Lung (tissue), 12 donors: ENCODE results near the gene MMP23B. TPM values are rescaled to one million over a fixed set of nuclear protein-coding genes. Genes with fewer than 3 reads are reported as not detected.

Source experiments
- ATAC-seq: fragments of 200-7000 bp; cut with Tn5 transposase; one replicate; pipeline ENCODE4 v1.9.1; 2020; ENCODE audit warnings: moderate number of reproducible peaks; ENCODE audit not compliant: insufficient read depth, low FRiP score
- DNase-seq, 3 donors: peaks; one replicate each; pipeline ENCODE4 v3.0.0-alpha.2; 2013 to 2017
- H3K27ac ChIP-seq, 2 donors: one replicate each; pipeline ENCODE4 v1.5.1; 2013; ENCODE audit warnings: mild to moderate bottlenecking in 2 of 2, moderate library complexity in 2 of 2, control low read depth in 1 of 2, inconsistent platforms in 1 of 2, low read depth in 1 of 2, low read length in 1 of 2
- H3K27me3 ChIP-seq, 3 donors: one replicate each; pipeline ENCODE4 v1.5.1; 2013; ENCODE audit warnings: low read length in 2 of 3; ENCODE audit not compliant: control insufficient read depth in 3 of 3, insufficient read depth in 3 of 3
- H3K36me3 ChIP-seq, 4 donors: one replicate each; pipeline ENCODE4 v1.5.1; 2013; ENCODE audit warnings: low read length in 4 of 4, mild to moderate bottlenecking in 1 of 4, moderate library complexity in 1 of 4; ENCODE audit not compliant: control insufficient read depth in 4 of 4, insufficient read depth in 4 of 4
- H3K4me1 ChIP-seq, 5 donors: one replicate each; pipeline ENCODE4 v1.5.1; 2013; ENCODE audit warnings: low read length in 5 of 5, mild to moderate bottlenecking in 2 of 5, moderate library complexity in 1 of 5; ENCODE audit not compliant: control insufficient read depth in 5 of 5, insufficient read depth in 5 of 5
- H3K4me3 ChIP-seq: one replicate; pipeline ENCODE4 v1.5.1; 2013; ENCODE audit warnings: mild to moderate bottlenecking, control low read depth, moderate library complexity
- H3K9ac ChIP-seq, 2 donors: one replicate each; pipeline ENCODE4 v1.5.1; 2013; ENCODE audit warnings: low read length in 2 of 2, control low read depth in 1 of 2; ENCODE audit not compliant: insufficient read depth in 1 of 2
- H3K9me3 ChIP-seq, 4 donors: one replicate each; pipeline ENCODE4 v1.5.1; 2013; ENCODE audit warnings: low read length in 3 of 4, mild to moderate bottlenecking in 1 of 4, moderate library complexity in 1 of 4; ENCODE audit not compliant: control insufficient read depth in 4 of 4, insufficient read depth in 3 of 4
- WGBS, 2 donors: extraction: QIAGEN DNeasy Blood & Tissue Kit; methylation state at CpG; one replicate each; pipeline ENCODE4 v1.1.7; 2013; 5-methylcytosine and 5-hydroxymethylcytosine counted together
- polyA plus RNA-seq, 2 donors: library from polyadenylated mRNA; stranded (reverse); fragments of 200-250 nt; gene quantifications; one replicate each; pipeline ENCODE4 v1.2.1, GENCODE V29; 2013
- total RNA-seq, 2 donors: library from RNA; depleted of rRNA in 1 of 2; stranded (reverse); fragments of >200 nt in 1 of 2; gene quantifications; one replicate each; pipeline ENCODE4 v1.2.1, GENCODE V29; 2014 to 2021
- TF ChIP-seq, protein P1 (sequence below): IDR thresholded peaks from 2 replicates; pipeline ENCODE4 v1.5.1; 2012; ENCODE audit warnings: mild to moderate bottlenecking; ENCODE audit errors: control extremely low read depth, extremely low read depth
- donor health status: control.
- donor health status: control.
- donor health status: Bipolar disorder and iron deficiency.
- donor health status: healthy.
- donor health status: DM: yes; HTN: yes; CAD: no.

Gene MMP23B
- total and polyA plus RNA-seq, 4 donors = 14.1 to 40.3 (median 22.1) TPM

DNA sequence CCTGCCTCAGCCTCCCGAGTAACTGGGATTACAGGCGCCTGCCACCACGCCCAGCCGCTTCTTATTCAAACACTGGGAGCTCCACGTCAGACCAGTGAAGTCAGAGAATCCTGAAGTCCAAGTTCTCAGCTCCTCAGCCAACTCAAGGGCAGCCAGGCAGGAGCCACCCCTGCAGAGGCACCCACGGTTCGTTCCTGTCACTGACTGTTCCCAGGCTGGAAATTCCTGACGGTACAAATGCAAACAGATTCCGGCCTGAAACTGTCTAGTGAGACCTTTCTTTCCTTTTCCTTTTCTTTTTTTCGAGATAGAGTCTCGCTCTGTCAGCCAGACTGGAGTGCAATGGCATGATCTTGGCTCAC lies 48.9 kb downstream of the MMP23B start:
- H3K9ac ChIP-seq = no peak overlapping the region
- TF ChIP-seq, protein P1, sequence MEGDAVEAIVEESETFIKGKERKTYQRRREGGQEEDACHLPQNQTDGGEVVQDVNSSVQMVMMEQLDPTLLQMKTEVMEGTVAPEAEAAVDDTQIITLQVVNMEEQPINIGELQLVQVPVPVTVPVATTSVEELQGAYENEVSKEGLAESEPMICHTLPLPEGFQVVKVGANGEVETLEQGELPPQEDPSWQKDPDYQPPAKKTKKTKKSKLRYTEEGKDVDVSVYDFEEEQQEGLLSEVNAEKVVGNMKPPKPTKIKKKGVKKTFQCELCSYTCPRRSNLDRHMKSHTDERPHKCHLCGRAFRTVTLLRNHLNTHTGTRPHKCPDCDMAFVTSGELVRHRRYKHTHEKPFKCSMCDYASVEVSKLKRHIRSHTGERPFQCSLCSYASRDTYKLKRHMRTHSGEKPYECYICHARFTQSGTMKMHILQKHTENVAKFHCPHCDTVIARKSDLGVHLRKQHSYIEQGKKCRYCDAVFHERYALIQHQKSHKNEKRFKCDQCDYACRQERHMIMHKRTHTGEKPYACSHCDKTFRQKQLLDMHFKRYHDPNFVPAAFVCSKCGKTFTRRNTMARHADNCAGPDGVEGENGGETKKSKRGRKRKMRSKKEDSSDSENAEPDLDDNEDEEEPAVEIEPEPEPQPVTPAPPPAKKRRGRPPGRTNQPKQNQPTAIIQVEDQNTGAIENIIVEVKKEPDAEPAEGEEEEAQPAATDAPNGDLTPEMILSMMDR = no peak
- ATAC-seq (no peak), DNase-seq (no peak)
- no peak overlapping the region for H3K27ac ChIP-seq
- H3K4me1 ChIP-seq = peaks cover 0 to 14% (median 7%) of the 10 kb centered on the region in 5 donors
- no peaks in the 10 kb centered on the region for H3K9me3 ChIP-seq
- WGBS, 2 donors = 73 to 81% methylated on average over 11 of the region's 11 CpGs
- H3K27me3 ChIP-seq = no peaks in the 10 kb centered on the region
- no peak overlapping the region for H3K4me3 ChIP-seq
- peaks cover 0 to 6% (median 1%) of the 10 kb centered on the region in 4 donors for H3K36me3 ChIP-seq

DNA sequence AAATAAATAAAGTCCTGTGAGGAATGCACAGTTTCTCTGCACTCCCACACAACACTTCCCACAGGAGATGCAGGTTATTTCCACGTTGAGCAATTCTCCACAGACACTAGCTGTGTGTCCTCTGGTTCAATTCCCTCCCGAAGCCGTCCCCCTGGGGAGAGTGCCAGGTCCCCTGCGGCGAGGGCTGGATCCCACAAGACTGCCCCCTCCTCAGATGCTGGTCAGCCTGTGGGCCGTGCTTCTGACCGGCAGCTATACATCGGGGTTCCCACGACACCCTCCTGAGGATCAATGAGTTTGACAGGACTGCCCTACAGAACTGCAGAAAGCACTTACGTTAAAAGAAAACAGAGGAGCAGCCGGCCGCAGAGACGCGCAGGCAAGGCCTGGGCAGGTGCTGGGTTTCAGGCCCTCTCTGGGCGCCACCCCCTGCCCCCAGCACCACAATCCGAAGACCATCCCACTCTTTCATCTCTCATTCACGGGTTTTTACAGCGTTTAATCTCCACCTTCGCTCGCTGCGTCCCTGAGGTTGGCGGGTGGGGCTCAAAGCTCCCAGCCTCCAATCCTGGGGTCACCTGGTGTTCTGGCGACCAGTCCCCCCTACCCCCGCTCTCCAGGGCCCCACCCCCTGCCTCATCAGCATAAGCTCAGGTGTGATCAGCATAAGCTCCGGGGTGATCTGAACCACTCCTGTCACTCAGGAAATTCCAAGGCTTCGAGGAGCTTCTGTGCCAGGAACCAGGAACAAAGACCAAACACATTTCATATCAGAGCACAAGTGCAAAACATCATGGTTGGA lies 51.3 kb downstream of the MMP23B start:
- Histone ChIP-seq H3K9ac (no peak overlapping the region), H3K9me3 (no peaks in the 10 kb centered on the region), H3K27me3 (no peaks in the 10 kb centered on the region), H3K27ac (peak overlapping the region in 1 of 2 donors; percentile 39), H3K4me1 (peaks cover 0 to 14% (median 7%) of the 10 kb centered on the region in 5 donors), H3K36me3 (peaks cover 0 to 6% (median 4%) of the 10 kb centered on the region in 4 donors), H3K4me3 (no peak overlapping the region)
- ATAC-seq (no peak), DNase-seq (peak in 2 of 3 donors; percentile 25 to 36)
- TF ChIP-seq, protein P1 = no peak
- WGBS, 2 donors = 78 to 85% methylated on average over 26 of the region's 26 CpGs

Other genes starting within 250 kb of the MMP23B start
- 100 to 1,000 TPM; 157 to 385 TPM for gene CCNL2, start 232.8 kb upstream of the MMP23B start, total RNA-seq
- gene CCNL2, start 232.8 kb upstream of the MMP23B start, polyA plus RNA-seq = 100 to 1,000 TPM in 1 of 2 donors, 10 to 100 TPM in 1; 97.9 to 230 TPM
- gene MRPL20, start 224.9 kb upstream of the MMP23B start, total RNA-seq = 100 to 1,000 TPM in 1 of 2 donors, 10 to 100 TPM in 1; 60.1 to 115 TPM
- gene MRPL20, start 224.9 kb upstream of the MMP23B start, polyA plus RNA-seq = 100 to 1,000 TPM; 129 to 181 TPM
- gene ANKRD65, start 210.9 kb upstream of the MMP23B start, total RNA-seq = 10 to 100 TPM; 30.2 to 54.2 TPM
- 10 to 100 TPM; 13.5 to 33.5 TPM for gene ANKRD65, start 210.9 kb upstream of the MMP23B start, polyA plus RNA-seq
- 10 to 100 TPM; 72.6 to 94.3 TPM for gene VWA1, start 196.5 kb upstream of the MMP23B start, total RNA-seq
- gene VWA1, start 196.5 kb upstream of the MMP23B start, polyA plus RNA-seq = 10 to 100 TPM; 51.7 to 65.6 TPM
- gene ATAD3C, start 182.5 kb upstream of the MMP23B start, total RNA-seq = 10 to 100 TPM in 1 of 2 donors, under 1 TPM in 1; 0.60 to 14.0 TPM
- 10 to 100 TPM; 15.7 to 18.0 TPM for gene ATAD3C, start 182.5 kb upstream of the MMP23B start, polyA plus RNA-seq
- gene ATAD3B, start 160.4 kb upstream of the MMP23B start, total RNA-seq = 10 to 100 TPM; 21.6 to 39.0 TPM
- 10 to 100 TPM; 23.4 to 32.6 TPM for gene ATAD3B, start 160.4 kb upstream of the MMP23B start, polyA plus RNA-seq
- gene ATAD3A, start 120.0 kb upstream of the MMP23B start, total RNA-seq = 10 to 100 TPM in 1 of 2 donors, 1 to 10 TPM in 1; 8.1 to 31.3 TPM
- 10 to 100 TPM; 26.9 to 29.8 TPM for gene ATAD3A, start 120.0 kb upstream of the MMP23B start, polyA plus RNA-seq
- gene TMEM240, start 91.5 kb upstream of the MMP23B start, total RNA-seq = 1 to 10 TPM; 2.3 to 3.9 TPM
- gene TMEM240, start 91.5 kb upstream of the MMP23B start, polyA plus RNA-seq = 1 to 10 TPM; 2.3 to 4.2 TPM
- 100 to 1,000 TPM in 1 of 2 donors, 10 to 100 TPM in 1; 63.7 to 128 TPM for gene SSU72, start 57.3 kb upstream of the MMP23B start, total RNA-seq
- gene SSU72, start 57.3 kb upstream of the MMP23B start, polyA plus RNA-seq = 100 to 1,000 TPM in 1 of 2 donors, 10 to 100 TPM in 1; 85.8 to 114 TPM
- gene FNDC10, start 32.0 kb upstream of the MMP23B start, total RNA-seq = 10 to 100 TPM in 1 of 2 donors, under 1 TPM in 1; 0.40 to 12.8 TPM
- gene FNDC10, start 32.0 kb upstream of the MMP23B start, polyA plus RNA-seq = 10 to 100 TPM in 1 of 2 donors, 1 to 10 TPM in 1; 2.5 to 10.7 TPM
- gene MIB2, start 16.7 kb upstream of the MMP23B start, total RNA-seq = 10 to 100 TPM; 41.6 to 60.0 TPM
- 10 to 100 TPM; 35.5 to 80.5 TPM for gene MIB2, start 16.7 kb upstream of the MMP23B start, polyA plus RNA-seq
- gene CDK11B, start 26.8 kb downstream of the MMP23B start, total RNA-seq = 10 to 100 TPM; 15.7 to 21.4 TPM
- gene CDK11B, start 26.8 kb downstream of the MMP23B start, polyA plus RNA-seq = 10 to 100 TPM; 27.1 to 39.6 TPM
- 10 to 100 TPM; 41.0 to 45.9 TPM for gene SLC35E2B, start 60.6 kb downstream of the MMP23B start, total RNA-seq
- gene SLC35E2B, start 60.6 kb downstream of the MMP23B start, polyA plus RNA-seq = 10 to 100 TPM; 19.1 to 20.8 TPM
- 10 to 100 TPM; 16.5 to 45.1 TPM for gene CDK11A, start 92.2 kb downstream of the MMP23B start, total RNA-seq
- 10 to 100 TPM; 19.9 to 34.7 TPM for gene CDK11A, start 92.2 kb downstream of the MMP23B start, polyA plus RNA-seq
- 100 to 1,000 TPM in 1 of 2 donors, 10 to 100 TPM in 1; 53.2 to 121 TPM for gene NADK, start 146.3 kb downstream of the MMP23B start, total RNA-seq
- 100 to 1,000 TPM in 1 of 2 donors, 10 to 100 TPM in 1; 56.0 to 144 TPM for gene NADK, start 146.3 kb downstream of the MMP23B start, polyA plus RNA-seq